Memory B cell (primary cell): ENCODE measurements around the gene EPS8L2.

ENCODE experiments used
- ATAC-seq: fragments of 150-1000 bp; cut with Tn5 transposase; 2 replicates; pipeline ENCODE4 v1.10.0; 2021; ENCODE audit warnings: low read depth, mild to moderate bottlenecking, moderate library complexity
- DNase-seq, 2 donors: peaks; one replicate each; pipeline ENCODE4 v3.0.0; 2022; ENCODE audit warnings: low spot score in 2 of 2
- H3K27ac Mint-ChIP-seq: one replicate; pipeline ENCODE4 v1.8.0; 2022; ENCODE audit warnings: mild to moderate bottlenecking, moderate library complexity, mixed read lengths
- H3K27me3 Mint-ChIP-seq: one replicate; pipeline ENCODE4 v1.8.0; 2022; ENCODE audit warnings: mixed read lengths
- H3K36me3 Mint-ChIP-seq: one replicate; pipeline ENCODE4 v1.8.0; 2022; ENCODE audit warnings: mild to moderate bottlenecking, mixed read lengths
- H3K4me1 Mint-ChIP-seq: one replicate; pipeline ENCODE4 v1.8.0; 2022; ENCODE audit warnings: mixed read lengths
- H3K4me3 Mint-ChIP-seq: one replicate; pipeline ENCODE4 v1.8.0; 2022; ENCODE audit warnings: mild to moderate bottlenecking, moderate library complexity, mixed read lengths
- H3K9me3 Mint-ChIP-seq: one replicate; pipeline ENCODE4 v1.8.0; 2022; ENCODE audit warnings: mixed read lengths

Gene EPS8L2

DNA sequence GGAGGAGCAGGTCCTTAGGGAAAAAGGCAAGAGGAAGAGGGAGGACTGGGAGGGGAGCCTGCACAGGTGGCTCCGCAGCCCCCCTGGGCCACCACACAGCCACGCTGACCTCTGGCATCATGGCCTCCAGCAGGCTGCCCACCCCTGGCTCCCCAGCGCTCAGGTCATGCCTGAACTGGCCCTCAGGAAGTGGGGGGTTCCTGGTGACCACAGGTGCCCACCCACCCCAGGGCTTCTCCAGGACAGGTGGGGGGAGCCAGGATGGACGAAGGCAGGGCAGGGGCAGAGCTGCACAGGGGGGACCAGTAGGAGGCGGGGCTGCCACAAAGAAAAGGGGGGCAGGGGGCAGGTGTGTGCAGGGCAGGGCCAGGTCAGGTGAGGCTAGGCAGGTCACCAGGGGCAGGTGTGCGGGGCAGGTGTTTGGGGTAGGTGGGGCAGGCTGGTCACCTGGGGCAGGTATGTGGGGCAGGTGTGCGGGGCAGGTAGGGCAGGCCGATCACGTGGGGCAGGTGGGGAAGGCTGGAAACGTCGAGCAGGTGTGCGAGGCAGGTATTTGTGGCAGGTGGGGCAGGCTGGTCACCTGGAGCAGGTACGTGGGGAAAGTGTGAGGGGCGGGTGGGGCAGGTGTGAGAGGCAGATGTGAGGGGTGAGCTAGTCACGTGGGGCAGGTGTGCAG lies 12.0 kb upstream of the EPS8L2 start:
- peak overlapping the region; percentile 83 for H3K4me3 Mint-ChIP-seq
- H3K36me3 Mint-ChIP-seq, result peaks cover 3% of the 10 kb centered on the region
- DNase-seq (peak in 1 of 2 donors; percentile 16), ATAC-seq (no peak)
- no peaks in the 10 kb centered on the region for H3K9me3 Mint-ChIP-seq
- H3K27ac Mint-ChIP-seq, result peak overlapping the region; percentile 68
- H3K4me1 Mint-ChIP-seq, result peaks cover 29% of the 10 kb centered on the region
- H3K27me3 Mint-ChIP-seq, result no peaks in the 10 kb centered on the region

DNA sequence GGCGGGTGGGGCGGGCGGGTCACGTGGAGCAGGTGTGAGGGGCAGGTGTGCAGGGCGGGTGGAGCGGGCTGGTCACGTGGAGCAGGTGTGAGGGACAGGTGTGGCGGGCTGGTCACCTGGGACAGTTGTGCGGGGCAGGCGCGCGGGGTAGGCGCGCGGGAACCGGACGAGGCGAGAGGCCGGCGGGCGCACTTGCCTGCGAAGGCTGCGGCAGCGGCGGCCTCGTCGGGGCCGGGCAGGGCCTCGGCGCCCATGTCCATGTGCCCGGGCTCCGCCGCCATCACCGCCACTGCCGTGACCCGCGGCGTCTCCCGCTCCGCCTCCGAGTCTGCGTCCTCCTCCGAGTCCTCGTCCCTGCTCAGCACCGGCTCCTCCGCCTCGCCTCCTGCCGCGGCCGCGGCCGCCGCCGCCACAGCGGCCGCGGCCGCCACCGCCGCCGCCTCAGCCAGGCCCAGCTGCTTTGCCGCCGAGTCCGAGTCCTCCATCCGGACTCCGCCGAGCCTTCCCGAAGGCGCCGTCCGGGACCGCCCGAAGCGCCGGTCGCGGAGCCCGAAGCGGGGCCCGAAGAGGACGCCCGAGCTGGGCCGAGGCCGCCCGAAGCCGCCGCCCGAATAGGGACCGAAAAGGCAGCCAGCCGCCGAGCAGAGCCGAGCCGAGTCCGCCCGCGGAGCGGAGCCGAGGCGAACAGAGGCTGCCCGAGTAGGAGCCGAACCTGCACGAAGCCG lies 11.3 kb upstream of the EPS8L2 start, which contains the start of gene DEAF1:
TSS of gene DEAF1 (minus strand) at position 660 of the 725 bp plus-strand sequence. CDS start at position 485, 175 bp downstream.
- Mint-ChIP-seq H3K4me3 (peak within 1 kb of the TSS; percentile 85), H3K9me3 (no peaks in the 10 kb centered on the region), H3K36me3 (peaks cover 3% of the 10 kb centered on the region), H3K27me3 (no peaks in the 10 kb centered on the region), H3K4me1 (peaks cover 29% of the 10 kb centered on the region), H3K27ac (peak within 1 kb of the TSS; percentile 89)
- DNase-seq, result peak in 1 of 2 donors; percentile 100
- peak; percentile 73 for ATAC-seq

DNA sequence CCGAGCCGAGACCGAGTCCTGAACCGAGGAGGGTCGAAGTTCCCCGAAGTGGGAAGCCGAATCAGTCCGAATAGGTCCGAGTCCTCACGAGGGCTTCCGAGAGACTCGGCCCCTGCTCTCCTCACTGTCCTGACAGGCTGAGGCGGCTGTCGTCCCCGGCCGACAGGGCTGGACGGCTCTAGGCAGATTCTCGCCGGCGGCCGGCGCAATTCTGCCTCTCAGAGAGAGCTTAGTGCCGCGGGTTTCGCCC lies 10.8 kb upstream of the EPS8L2 start:
- peaks cover 29% of the 10 kb centered on the region for H3K4me1 Mint-ChIP-seq
- no peaks in the 10 kb centered on the region for H3K27me3 Mint-ChIP-seq
- no peak for ATAC-seq

DNA sequence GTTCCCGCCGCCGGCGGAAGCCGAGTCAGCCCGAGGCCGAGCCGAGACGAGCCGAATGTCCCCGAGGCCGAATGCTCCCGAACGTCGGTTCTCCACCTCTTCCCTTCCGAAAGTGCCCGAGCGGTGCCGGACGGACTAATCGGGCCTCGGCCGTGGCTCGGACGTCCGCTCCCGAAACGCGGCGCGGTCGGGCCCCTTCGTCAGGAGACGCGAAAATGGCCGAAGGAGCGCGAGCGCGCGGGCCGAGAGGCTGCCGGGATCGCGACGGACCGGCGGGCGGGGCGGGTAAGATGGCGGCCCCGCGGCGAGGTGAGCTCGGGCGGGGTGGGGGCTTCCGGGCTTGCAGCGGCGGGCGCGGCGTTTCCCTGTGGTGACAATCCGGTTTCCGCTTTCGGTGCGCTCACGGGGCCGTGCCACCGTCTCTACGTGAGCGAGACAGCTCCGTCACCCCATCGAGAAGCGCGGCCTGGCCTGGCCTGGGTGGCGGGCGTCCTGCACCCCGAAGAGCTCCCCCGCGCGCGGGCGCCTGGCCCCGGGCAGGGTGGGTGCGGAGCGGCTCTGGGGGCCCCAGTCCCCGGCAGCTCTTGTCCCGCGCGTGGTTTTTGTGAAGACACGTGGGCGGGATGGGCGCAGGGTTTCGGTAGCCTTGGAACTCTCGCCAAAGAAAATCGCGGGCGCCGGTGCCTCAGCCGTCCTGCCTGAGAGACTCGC lies 10.3 kb upstream of the EPS8L2 start, which contains the start of gene TMEM80:
TSS of gene TMEM80 (plus strand) at position 279 of the 711 bp plus-strand sequence. CDS start at position 291, 12 bp downstream.
- ATAC-seq, result peak; percentile 66

More for the DNA sequence above, 10.8 kb upstream of the EPS8L2 start:
- Mint-ChIP-seq H3K36me3 (peaks cover 5% of the 10 kb centered on the region), H3K27ac (peak overlapping the region; percentile 89), H3K4me3 (peak overlapping the region; percentile 85), H3K9me3 (no peaks in the 10 kb centered on the region)
- DNase-seq, result peak in 1 of 2 donors; percentile 99

DNA sequence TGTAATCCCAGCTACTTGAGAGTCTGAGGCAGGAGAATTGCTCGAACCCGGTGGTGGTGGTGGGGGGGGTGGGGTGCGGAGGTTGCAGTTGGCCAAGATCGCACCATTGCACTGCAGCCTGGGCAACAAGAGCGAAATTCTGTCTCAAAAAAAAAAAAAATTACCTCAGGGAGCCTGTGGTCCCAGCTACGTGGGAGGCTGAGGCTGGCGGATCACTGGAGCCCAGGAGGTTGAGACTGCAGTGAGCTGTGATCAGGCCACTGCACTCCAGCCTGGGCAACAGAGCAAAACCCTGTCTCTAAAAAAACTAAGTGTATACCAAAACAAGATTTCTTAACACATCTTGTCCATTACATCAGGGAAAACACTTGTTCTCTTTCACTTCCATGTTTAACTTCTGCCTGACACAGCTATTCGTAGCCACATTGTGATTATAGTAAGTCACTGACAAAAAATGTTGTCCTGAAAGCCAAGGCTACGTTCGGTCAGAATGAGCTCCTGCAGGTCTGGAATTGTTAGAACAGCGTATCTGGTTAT lies 9.0 kb upstream of the EPS8L2 start:
- no peak for ATAC-seq
- Mint-ChIP-seq H3K4me1 (peaks cover 27% of the 10 kb centered on the region), H3K9me3 (no peaks in the 10 kb centered on the region), H3K27me3 (no peaks in the 10 kb centered on the region), H3K4me3 (peak overlapping the region; percentile 85), H3K27ac (peak overlapping the region; percentile 89), H3K36me3 (peaks cover 3% of the 10 kb centered on the region)
- DNase-seq, result no peak

More for the DNA sequence above, 10.3 kb upstream of the EPS8L2 start, which contains the start of gene TMEM80:
- Mint-ChIP-seq H3K4me3 (peak within 1 kb of the TSS; percentile 85), H3K36me3 (peaks cover 5% of the 10 kb centered on the region), H3K27me3 (no peaks in the 10 kb centered on the region), H3K27ac (peak within 1 kb of the TSS; percentile 89), H3K9me3 (no peaks in the 10 kb centered on the region), H3K4me1 (peaks cover 29% of the 10 kb centered on the region)
- peak; percentile 97 to 98 for DNase-seq

DNA sequence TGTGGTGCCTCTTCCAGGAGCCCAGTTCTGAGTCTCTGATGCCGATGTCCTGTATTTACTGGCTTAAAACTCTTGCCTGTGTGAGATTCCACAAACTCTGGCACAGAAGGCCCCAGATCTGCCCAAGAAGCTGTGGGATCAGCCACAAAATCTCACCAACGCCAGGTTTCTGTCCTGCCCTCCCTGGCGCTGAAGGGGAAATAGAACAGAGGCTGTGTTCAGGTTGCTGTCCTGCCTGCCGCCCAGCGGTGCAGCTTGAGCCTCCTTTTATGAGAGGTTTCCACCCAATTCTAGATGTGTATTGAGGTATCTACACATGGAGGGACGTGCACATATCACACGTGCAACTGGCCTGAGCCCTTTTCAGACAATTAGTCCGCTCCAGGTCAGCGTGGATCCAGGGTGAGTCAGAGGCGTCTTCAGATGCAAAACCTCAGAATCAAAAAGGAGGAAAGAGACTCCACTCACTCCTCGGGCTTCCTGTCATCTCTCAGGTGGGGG lies 8.2 kb upstream of the EPS8L2 start:
- ATAC-seq (no peak), DNase-seq (no peak)
- Mint-ChIP-seq H3K9me3 (no peaks in the 10 kb centered on the region), H3K4me3 (peak overlapping the region; percentile 11), H3K36me3 (peaks cover 2% of the 10 kb centered on the region), H3K27me3 (no peaks in the 10 kb centered on the region), H3K27ac (peak overlapping the region; percentile 50), H3K4me1 (peaks cover 24% of the 10 kb centered on the region)

DNA sequence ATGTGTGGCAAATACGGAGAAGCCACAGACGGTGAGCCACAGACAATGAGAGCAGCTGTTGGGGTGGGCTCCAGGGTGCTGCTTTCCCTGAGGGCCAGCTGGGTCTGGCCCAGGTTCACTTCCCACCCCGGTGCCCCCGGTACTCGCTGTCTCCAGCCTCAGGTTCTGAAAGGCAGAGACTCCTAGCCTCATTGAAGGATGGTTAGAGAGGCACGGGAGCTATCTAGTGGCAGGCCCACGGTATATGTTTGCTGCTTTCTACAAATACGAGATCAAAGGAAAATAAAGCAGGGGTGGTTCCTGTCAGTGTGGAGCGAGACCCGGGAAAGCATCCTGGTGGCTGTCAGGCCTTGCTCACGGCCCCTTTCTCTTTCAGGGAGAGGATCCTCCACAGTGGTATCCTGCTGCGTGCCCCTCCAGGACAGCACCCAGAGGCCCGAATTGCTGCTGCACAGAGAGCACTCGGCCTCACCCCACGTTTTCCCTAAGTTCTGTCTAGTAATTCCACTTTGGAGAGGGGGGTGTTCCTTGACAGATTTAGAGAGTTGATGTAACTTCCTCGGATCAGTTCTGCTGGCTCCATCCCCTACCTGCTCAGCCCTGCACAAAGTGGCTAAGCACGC lies 7.4 kb upstream of the EPS8L2 start:
- no peaks in the 10 kb centered on the region for H3K27me3 Mint-ChIP-seq
- ATAC-seq (no peak), DNase-seq (no peak)
- H3K9me3 Mint-ChIP-seq, result no peaks in the 10 kb centered on the region
- peaks cover 17% of the 10 kb centered on the region for H3K4me1 Mint-ChIP-seq
- peak overlapping the region; percentile 50 for H3K27ac Mint-ChIP-seq
- H3K4me3 Mint-ChIP-seq, result no peak overlapping the region
- peaks cover 2% of the 10 kb centered on the region for H3K36me3 Mint-ChIP-seq

DNA sequence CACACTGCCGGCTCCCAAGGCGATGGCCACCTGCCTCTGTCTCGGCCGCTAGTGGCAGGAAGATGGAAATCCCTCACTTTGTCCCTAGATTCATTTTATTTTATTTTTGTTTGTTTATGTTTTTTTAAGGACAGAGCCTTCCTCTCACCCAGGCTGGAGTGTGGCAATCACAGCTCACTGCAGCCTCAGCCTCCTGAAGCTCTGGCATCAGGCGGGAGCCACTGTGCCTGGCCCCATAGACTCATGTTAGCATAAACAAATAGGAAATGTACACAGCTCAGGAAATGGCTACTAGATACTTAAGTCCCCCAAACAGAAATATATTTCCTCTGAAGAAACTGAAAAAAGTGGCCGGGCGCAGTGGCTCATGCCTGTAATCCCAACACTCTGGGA lies 6.9 kb upstream of the EPS8L2 start:
- H3K4me3 Mint-ChIP-seq, result no peak overlapping the region
- peaks cover 12% of the 10 kb centered on the region for H3K4me1 Mint-ChIP-seq
- no peaks in the 10 kb centered on the region for H3K9me3 Mint-ChIP-seq
- peaks cover 4% of the 10 kb centered on the region for H3K36me3 Mint-ChIP-seq
- H3K27ac Mint-ChIP-seq, result no peak overlapping the region
- no peaks in the 10 kb centered on the region for H3K27me3 Mint-ChIP-seq
- ATAC-seq, result no peak
- DNase-seq, result no peak

DNA sequence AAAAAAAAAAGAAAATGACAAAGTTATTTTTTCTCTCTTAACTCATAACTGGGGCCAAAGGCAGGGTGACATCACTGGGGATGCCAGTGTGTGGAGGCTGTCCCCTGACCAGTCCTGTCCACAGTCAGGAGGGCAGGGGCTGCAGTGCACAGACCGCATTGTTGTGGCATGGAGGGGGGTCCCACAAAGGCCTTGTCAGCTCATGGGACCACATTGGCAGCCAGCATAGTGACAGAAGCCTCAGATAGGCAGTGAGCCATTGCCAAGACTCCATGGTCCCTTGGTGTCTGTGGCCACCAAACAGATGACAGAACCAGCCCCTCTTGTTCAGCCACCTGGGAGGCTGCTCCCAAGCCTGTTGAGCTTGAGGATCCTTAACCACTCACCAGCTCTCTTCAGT lies 6.3 kb upstream of the EPS8L2 start:
- H3K36me3 Mint-ChIP-seq, result peaks cover 4% of the 10 kb centered on the region

DNA sequence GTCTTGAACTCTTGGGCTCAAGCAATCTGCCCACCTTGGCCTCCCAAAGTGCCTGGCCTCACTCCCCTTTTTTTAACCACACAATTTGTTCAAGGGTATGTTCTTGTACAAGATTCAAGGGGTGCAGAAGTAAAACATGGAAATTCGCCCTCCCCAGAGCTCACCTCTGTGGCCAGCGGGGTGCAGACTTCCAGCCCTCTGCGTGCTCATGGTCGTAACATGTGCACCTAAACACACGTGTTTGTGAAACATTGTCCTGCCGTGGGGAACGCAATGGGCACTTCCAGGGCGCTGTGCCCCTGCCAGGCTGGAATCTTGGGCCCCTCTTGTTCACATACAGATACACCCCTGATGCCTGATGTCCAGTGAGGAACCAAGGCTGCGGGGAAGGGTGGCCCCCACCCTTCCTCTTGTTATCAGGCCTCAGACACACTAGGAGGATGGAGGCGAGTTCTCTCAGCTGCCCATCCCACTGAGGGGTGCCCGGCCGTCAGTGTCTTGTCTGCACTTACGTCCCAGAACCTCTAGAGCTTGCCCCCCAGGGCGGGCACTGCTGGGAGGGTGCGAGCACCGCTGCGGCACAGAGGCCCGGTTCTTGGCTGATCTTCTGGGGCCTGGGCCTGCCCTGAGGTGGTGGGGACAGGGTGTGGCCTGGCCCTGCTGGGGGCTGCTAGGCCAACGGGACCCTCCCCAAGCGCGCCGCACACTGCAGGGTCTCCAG lies 4.1 kb upstream of the EPS8L2 start:
- H3K27me3 Mint-ChIP-seq, result peaks cover 1% of the 10 kb centered on the region
- no peak overlapping the region for H3K27ac Mint-ChIP-seq

More for the DNA sequence above, 6.3 kb upstream of the EPS8L2 start:
- no peak for DNase-seq
- Mint-ChIP-seq H3K27me3 (no peaks in the 10 kb centered on the region), H3K4me1 (peaks cover 9% of the 10 kb centered on the region), H3K27ac (no peak overlapping the region), H3K9me3 (no peaks in the 10 kb centered on the region), H3K4me3 (no peak overlapping the region)
- no peak for ATAC-seq

DNA sequence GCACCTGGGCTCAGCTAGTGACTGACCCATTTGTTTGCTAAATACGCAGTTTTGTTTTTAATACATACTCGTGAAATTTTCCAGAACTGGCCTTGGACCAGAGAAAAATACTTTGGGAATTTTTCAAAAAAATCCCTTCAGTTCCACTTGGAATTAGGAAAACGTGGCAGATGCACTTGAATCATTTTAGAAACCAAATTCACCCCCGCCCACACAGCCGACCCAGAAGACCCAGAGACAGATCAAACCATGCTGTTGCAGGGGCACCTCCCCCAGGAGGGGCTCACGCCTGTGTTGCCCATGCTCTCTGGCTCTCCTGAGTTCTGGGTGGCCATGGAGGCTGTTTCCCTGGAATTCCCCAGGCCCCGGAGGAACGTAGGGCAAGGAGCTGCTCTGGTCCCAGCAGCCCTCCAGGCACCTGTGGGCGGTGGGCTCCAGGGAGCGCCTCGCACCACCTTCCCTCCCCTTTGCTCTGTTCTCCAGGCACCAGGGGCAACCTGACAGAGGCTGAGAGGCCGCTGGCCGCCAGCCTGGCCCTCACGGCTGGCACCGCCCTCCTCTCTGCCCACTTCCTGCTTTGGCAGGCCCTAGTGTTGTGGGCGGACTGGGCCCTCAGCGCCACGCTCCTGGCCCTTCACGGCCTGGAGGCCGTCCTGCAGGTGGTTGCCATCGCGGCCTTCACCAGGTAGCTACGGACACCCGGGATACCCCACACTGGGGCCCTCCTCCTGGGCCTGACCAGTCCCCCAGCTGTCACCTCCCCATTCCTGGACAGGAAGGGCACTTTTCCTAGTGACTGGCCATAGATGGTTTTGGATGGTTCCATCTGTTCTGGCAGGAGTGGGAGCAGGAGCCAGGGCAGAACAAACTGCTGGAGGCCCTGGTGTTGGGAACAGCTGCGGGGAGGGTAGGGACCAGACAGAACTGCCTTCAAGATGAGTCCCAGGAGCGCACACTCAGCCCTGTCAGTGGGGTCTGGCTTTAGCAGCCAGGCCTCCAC lies 3.3 kb upstream of the EPS8L2 start:
- H3K27ac Mint-ChIP-seq, result no peak overlapping the region
- peaks cover 12% of the 10 kb centered on the region for H3K4me1 Mint-ChIP-seq
- H3K9me3 Mint-ChIP-seq, result no peaks in the 10 kb centered on the region
- DNase-seq (no peak), ATAC-seq (no peak)
- peaks cover 4% of the 10 kb centered on the region for H3K36me3 Mint-ChIP-seq
- H3K4me3 Mint-ChIP-seq, result no peak overlapping the region
- H3K27me3 Mint-ChIP-seq, result peaks cover 7% of the 10 kb centered on the region

More for the DNA sequence above, 4.1 kb upstream of the EPS8L2 start:
- ATAC-seq (no peak), DNase-seq (no peak)
- H3K4me3 Mint-ChIP-seq, result no peak overlapping the region
- H3K9me3 Mint-ChIP-seq, result no peaks in the 10 kb centered on the region
- peaks cover 4% of the 10 kb centered on the region for H3K36me3 Mint-ChIP-seq
- H3K4me1 Mint-ChIP-seq, result peaks cover 12% of the 10 kb centered on the region

DNA sequence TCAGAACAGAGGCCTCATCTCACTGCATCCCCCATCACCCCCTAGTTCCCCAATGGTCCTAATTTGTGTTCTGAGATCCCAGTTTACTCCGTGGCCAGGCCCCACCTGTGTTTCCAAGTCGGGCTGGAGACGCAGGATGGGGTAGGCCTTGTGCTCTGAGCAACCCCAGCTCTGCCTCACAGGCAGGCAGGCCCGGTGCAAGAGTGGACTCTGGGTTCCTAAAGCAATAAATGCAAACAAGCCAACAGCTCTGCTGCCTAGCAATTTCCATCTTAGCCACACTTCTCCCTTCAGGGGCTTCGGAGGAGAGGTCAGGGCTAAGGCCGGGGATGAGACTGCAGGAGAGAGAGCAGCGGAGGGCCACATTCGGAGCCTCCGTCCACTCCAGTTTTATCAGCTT lies 2.5 kb upstream of the EPS8L2 start:
- Mint-ChIP-seq H3K27ac (no peak overlapping the region), H3K36me3 (peaks cover 4% of the 10 kb centered on the region), H3K9me3 (no peaks in the 10 kb centered on the region), H3K4me3 (no peak overlapping the region), H3K4me1 (peaks cover 10% of the 10 kb centered on the region), H3K27me3 (peaks cover 8% of the 10 kb centered on the region)
- DNase-seq (no peak), ATAC-seq (no peak)
